Endodermal cell (in vitro differentiated cells): ENCODE results near the gene GNAQ. TPM values are rescaled to one million over a fixed set of nuclear protein-coding genes. Genes with fewer than 3 reads are reported as not detected.

Experiments
- DNase-seq: peaks from one replicate; pipeline ENCODE4 v3.0.0-alpha.2; 2017
- H3K27ac ChIP-seq: 2 replicates; pipeline ENCODE4 v1.5.1; 2013; ENCODE audit warnings: mild to moderate bottlenecking, low read depth, low read length, moderate library complexity
- H3K27me3 ChIP-seq: 2 replicates; pipeline ENCODE4 v1.6.1; 2013; ENCODE audit warnings: mild to moderate bottlenecking, low read length, moderate library complexity; ENCODE audit not compliant: insufficient read depth, control insufficient read depth, poor library complexity, severe bottlenecking
- H3K36me3 ChIP-seq: 2 replicates; pipeline ENCODE4 v1.7.0; 2013; ENCODE audit warnings: mild to moderate bottlenecking, low read length, moderate library complexity; ENCODE audit not compliant: control insufficient read depth, insufficient read depth
- H3K4me1 ChIP-seq: one replicate; pipeline ENCODE4 v1.7.0; 2013; ENCODE audit warnings: low read length; ENCODE audit not compliant: control insufficient read depth, insufficient read depth
- H3K4me3 ChIP-seq: 2 replicates; pipeline ENCODE4 v1.5.1; 2013; ENCODE audit warnings: mild to moderate bottlenecking, low read length, moderate library complexity
- H3K9ac ChIP-seq: 2 replicates; pipeline ENCODE4 v1.6.1; 2013; ENCODE audit warnings: mild to moderate bottlenecking, low read length, moderate library complexity; ENCODE audit not compliant: poor library complexity, severe bottlenecking; ENCODE audit errors: extremely low read depth
- H3K9me3 ChIP-seq: 2 replicates; pipeline ENCODE4 v1.6.1; 2013; ENCODE audit warnings: mild to moderate bottlenecking, low read length, moderate library complexity; ENCODE audit not compliant: control insufficient read depth
- H3K27ac Mint-ChIP-seq: 2 replicates; pipeline ENCODE4 v1.8.0; 2020; ENCODE audit warnings: mixed read lengths
- H3K27me3 Mint-ChIP-seq: 2 replicates; pipeline ENCODE4 v1.8.0; 2021; ENCODE audit warnings: mild to moderate bottlenecking, mixed read lengths; ENCODE audit not compliant: insufficient read depth
- H3K36me3 Mint-ChIP-seq: 2 replicates; pipeline ENCODE4 v1.8.0; 2020; ENCODE audit warnings: low read depth, mixed read lengths
- H3K4me1 Mint-ChIP-seq: 2 replicates; pipeline ENCODE4 v1.8.0; 2020; ENCODE audit warnings: mixed read lengths
- H3K4me3 Mint-ChIP-seq: 2 replicates; pipeline ENCODE4 v1.8.0; 2020; ENCODE audit warnings: mild to moderate bottlenecking, moderate library complexity, mixed read lengths
- H3K9me3 Mint-ChIP-seq: 2 replicates; pipeline ENCODE4 v1.8.0; 2020; ENCODE audit warnings: mild to moderate bottlenecking, mixed read lengths
- WGBS, 2 experiments: methylation state at CpG; one replicate each; pipeline versions ENCODE4 v1.1.5 to v1.1.7; 2013; ENCODE audit warnings: missing lambda C conversion rate in 2 of 2, mixed read lengths in 1 of 2; ENCODE audit not compliant: insufficient coverage in 1 of 2, insufficient read length in 1 of 2; 5-methylcytosine and 5-hydroxymethylcytosine counted together
- total RNA-seq, 2 donors: library from RNA; stranded (reverse); fragmentation: NEBNext Ultra II Directional in 1 of 2; extraction: Animal tissue kit (Norgen Biotek cat#: 25700) in 1 of 2; gene quantifications; 2 replicates in 1 of 2; 3 replicates in 1 of 2; pipeline ENCODE4 v1.2.1, GENCODE V29; 2021
- TF ChIP-seq, protein P1 (sequence below): fragments of 200-600 bp; sonication (generic); conservative IDR thresholded peaks from 2 replicates; pipeline ENCODE4 v1.5.0; 2021; ENCODE audit warnings: antibody characterized with exemption, mild to moderate bottlenecking

Gene GNAQ
- total RNA-seq, 2 donors from 2014 or later: 46.0 to 57.6 TPM

DNA sequence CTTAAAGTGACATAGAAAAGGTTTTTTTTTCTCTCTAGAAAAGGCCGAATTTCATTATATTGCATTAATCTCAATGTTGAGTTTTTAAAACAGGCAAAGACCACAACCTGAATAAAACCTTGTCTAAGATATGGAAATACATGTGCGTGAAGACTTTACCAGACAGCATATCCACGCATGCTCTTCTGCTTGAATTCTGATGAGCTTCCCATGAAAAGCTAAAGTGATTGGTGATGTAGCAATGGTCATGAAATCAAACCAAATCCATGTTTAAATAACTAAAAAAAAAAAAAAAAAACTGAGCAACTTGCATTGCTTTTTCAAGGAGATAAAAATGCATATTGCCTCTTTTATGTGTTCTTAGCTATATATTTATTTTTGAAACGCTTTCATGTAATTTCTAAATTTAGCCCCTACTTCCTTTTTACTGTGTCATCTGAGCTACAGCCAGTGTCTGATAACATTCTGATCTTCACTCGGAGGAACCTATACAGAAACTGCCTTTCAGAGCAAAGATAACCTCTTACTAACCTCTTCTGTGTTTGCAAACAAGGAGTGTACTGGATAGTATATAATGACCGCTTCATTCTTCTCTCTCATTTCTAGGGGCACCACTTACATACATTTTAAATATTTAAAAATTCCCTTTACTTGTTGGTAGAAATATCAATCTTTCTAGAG lies 204.4 kb downstream of the GNAQ start:
- Mint-ChIP-seq H3K36me3 (peaks cover 6% of the 10 kb centered on the region), H3K27me3 (no peaks in the 10 kb centered on the region), H3K9me3 (no peaks in the 10 kb centered on the region), H3K4me1 (peaks cover 12% of the 10 kb centered on the region), H3K4me3 (no peak overlapping the region), H3K27ac (no peak overlapping the region)
- no peaks in the 10 kb centered on the region for H3K27me3 ChIP-seq
- no peak overlapping the region for H3K9ac ChIP-seq
- DNase-seq: no peak
- WGBS, 2 experiments: 91 to 100% methylated on average over 3 to 6 of the region's 6 CpGs
- H3K27ac ChIP-seq: no peak overlapping the region
- H3K9me3 ChIP-seq: no peaks in the 10 kb centered on the region
- TF ChIP-seq, protein P1, sequence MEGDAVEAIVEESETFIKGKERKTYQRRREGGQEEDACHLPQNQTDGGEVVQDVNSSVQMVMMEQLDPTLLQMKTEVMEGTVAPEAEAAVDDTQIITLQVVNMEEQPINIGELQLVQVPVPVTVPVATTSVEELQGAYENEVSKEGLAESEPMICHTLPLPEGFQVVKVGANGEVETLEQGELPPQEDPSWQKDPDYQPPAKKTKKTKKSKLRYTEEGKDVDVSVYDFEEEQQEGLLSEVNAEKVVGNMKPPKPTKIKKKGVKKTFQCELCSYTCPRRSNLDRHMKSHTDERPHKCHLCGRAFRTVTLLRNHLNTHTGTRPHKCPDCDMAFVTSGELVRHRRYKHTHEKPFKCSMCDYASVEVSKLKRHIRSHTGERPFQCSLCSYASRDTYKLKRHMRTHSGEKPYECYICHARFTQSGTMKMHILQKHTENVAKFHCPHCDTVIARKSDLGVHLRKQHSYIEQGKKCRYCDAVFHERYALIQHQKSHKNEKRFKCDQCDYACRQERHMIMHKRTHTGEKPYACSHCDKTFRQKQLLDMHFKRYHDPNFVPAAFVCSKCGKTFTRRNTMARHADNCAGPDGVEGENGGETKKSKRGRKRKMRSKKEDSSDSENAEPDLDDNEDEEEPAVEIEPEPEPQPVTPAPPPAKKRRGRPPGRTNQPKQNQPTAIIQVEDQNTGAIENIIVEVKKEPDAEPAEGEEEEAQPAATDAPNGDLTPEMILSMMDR: no peak
- H3K4me1 ChIP-seq: peaks cover 5% of the 10 kb centered on the region
- no peak overlapping the region for H3K4me3 ChIP-seq
- no peaks in the 10 kb centered on the region for H3K36me3 ChIP-seq

DNA sequence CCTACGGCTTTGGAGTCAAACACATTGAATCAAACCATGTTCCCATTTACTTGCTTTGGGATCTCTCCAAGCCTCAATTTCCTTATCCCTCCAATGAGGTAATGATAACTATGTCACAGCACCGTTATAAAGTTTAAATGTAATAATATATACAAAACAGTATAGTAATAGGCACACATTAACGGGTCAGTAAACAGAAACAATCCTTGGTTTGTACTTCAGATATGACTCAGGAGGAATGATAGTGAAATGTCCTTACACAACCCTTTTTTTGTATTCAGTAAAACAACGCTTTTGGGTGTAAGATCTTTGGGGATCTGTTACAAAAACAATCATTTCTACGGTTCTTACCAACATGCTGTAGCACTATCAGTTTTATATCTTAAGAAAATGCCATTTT lies 205.0 kb downstream of the GNAQ start:
- H3K4me3 ChIP-seq: no peak overlapping the region
- DNase-seq: no peak
- no peak overlapping the region for H3K27ac Mint-ChIP-seq
- no peaks in the 10 kb centered on the region for H3K9me3 ChIP-seq
- no peak overlapping the region for H3K27ac ChIP-seq
- H3K9me3 Mint-ChIP-seq: no peaks in the 10 kb centered on the region
- H3K4me3 Mint-ChIP-seq: no peak overlapping the region
- no peaks in the 10 kb centered on the region for H3K27me3 ChIP-seq
- 91 to 100% methylated on average over 1 to 4 of the region's 5 CpGs for WGBS, 2 experiments
- no peak overlapping the region for H3K9ac ChIP-seq
- H3K4me1 Mint-ChIP-seq: peaks cover 12% of the 10 kb centered on the region
- H3K36me3 Mint-ChIP-seq: peaks cover 6% of the 10 kb centered on the region
- TF ChIP-seq, protein P1: no peak
- H3K4me1 ChIP-seq: peaks cover 5% of the 10 kb centered on the region
- no peaks in the 10 kb centered on the region for H3K36me3 ChIP-seq
- H3K27me3 Mint-ChIP-seq: no peaks in the 10 kb centered on the region

- Mint-ChIP-seq H3K4me3 (no peak overlapping the region), H3K9me3 (no peaks in the 10 kb centered on the region), H3K27me3 (no peaks in the 10 kb centered on the region), H3K27ac (peak overlapping the region; percentile 28), H3K36me3 (peaks cover 6% of the 10 kb centered on the region), H3K4me1 (peaks cover 14% of the 10 kb centered on the region)
- no peak overlapping the region for H3K9ac ChIP-seq
- peaks cover 5% of the 10 kb centered on the region for H3K4me1 ChIP-seq
- H3K36me3 ChIP-seq: no peaks in the 10 kb centered on the region
- no peak overlapping the region for H3K4me3 ChIP-seq
- DNase-seq: no peak
- H3K27me3 ChIP-seq: no peaks in the 10 kb centered on the region
- TF ChIP-seq, protein P1: no peak
- 86% methylated on average over 1 to 2 of the region's 2 CpGs for WGBS, 2 experiments
- H3K27ac ChIP-seq: no peak overlapping the region
- H3K9me3 ChIP-seq: no peaks in the 10 kb centered on the region
These were observed 205.5 kb downstream of the GNAQ start for GRCh38 chr9:77826116-77826515.
